ENCODE measurements around the gene ARHGAP26.

The ARHGAP26 gene

DNA sequence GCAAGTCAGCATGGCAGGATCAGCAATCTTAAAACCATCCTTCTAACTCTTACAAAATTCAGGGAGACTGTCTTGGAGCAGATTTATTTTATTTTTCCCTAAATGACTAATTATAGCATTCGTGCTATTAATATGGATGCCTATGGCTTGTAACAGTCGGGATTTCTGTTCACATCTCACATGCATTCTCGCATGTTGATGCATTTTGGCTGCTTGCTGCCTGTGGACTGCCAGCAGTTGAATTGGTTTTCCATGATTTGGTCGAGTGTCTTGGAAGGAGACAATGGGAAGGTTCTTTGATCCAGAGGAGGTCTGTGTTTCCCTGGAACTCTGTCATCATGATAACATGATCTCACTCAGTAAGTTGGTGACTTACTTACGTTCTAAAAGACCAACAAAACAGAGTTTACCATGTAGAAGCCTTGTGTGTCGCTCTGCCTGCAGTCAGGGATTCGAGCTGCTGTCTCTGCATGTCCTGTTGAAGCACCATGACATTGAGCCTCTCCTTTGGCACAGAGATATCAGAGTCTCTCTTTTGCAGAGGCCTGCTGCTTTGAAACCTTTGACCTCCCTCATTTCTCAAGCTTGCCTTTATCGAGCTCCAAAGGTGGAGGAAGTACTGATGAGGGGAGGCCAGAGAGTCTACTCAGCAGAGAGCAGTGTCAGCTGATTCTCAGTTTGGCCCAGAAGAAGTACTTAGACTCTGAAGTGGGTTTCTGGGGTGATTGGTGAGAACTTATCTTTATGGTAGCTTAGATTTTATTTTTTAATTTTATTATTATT lies 82.4 kb downstream of the ARHGAP26 start:
- no peak for DNase-seq (ENCODE audit: low read depth)

DNA sequence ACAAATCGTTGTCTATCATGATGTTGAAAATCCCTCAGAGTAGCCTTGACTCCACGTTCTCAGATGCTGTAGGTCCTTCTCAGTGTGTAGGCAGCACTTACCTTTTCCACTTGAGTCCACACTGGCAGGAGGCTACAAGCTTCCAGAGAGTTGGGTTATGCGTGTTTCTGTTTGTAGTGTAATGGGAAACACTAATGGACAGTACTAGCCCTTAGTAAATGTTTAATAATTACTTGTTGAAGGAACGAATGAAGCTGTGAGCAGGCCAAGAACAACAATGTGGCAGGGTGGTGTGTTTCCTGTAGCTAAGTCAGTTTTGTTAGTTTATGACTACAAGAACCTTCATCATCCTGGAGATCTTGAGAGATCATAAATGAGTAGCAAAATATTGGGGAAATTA lies 83.5 kb downstream of the ARHGAP26 start:
- no peak for DNase-seq (ENCODE audit: low read depth)

DNA sequence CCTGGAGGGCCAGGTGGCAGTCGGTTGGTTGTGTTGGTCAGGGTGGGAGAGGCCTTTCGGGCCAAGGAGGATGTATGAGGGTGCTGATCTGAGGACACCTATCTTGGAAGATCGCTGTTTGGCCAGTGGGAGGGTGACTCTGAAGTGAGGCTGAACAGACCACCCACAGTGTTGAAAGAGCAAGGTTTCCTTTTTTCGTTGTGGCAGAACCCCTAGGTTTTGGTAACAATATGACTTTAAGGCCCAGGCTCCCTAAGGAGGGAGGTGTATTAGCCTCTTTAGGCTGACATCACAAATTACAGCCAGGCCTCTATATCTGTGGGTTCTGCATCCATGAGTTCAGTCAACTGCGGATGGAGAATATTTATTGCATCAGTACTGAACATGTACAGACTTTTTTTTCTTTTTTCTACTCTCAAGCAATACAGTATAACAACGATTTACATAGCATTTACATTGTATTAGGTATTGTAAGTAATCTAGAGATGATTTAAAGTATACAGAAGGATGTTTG lies 86.1 kb downstream of the ARHGAP26 start:
- DNase-seq (ENCODE audit: low read depth): no peak

DNA sequence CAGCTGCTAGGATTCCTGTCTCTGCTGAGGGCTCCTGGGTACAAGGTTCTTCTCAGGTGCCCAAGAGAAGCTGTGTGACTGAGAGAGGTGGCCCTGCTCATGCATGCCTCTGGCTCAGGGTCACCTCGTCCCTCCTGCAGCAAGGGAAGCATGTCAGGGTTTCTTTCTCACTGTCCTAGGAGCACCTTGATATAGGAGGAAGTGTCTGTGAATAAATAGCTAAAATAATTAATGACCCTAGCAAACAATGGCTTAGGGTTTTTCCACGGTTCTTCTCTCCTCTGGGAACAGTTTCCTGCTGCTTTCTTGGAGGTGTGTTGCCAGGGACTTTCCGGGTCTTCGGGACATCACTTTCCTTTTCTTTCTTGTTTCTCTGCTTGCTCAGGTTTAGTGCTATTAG lies 87.2 kb downstream of the ARHGAP26 start:
- no peak for DNase-seq (ENCODE audit: low read depth)

DNA sequence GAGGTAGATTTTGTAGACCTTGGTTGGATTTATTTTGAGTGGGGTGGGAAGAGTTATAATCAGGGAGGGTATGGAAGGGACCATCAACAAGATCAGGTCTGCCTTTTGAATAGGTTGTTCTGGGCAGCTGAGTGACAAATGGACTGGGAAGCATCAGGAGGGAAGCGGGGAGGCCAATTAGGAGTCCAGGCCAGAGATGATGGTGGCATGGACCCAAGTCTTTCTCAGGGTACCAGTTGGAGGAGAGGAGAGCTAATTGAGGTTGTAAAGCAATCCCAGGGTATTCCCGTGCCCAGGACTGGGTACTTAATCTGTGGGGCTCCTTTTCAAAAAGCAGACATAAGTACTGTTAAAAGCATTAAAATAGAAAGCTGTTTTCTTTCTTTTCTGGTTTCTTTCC lies 88.9 kb downstream of the ARHGAP26 start:
- no peak for DNase-seq (ENCODE audit: low read depth)

DNA sequence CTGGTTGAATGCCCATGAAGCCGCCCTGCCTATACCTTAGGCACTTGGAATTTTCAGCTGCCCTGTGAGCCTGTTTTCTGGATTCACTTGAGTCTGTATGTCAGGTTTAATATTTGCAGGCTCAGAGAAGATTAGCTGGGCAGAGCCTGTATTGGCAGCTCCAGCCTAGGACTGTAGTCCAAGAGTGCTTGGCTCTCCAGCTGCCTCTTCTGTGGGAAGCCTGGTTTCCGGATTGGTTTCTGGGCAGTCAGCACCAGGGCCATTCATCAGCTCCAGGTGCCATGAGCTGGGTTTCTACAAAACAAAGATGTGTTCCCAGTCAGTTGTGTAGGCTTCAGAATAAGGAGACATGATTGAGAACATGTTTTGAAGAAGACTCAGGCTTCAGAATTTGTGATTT lies 90.1 kb downstream of the ARHGAP26 start:
- DNase-seq (ENCODE audit: low read depth): no peak

DNA sequence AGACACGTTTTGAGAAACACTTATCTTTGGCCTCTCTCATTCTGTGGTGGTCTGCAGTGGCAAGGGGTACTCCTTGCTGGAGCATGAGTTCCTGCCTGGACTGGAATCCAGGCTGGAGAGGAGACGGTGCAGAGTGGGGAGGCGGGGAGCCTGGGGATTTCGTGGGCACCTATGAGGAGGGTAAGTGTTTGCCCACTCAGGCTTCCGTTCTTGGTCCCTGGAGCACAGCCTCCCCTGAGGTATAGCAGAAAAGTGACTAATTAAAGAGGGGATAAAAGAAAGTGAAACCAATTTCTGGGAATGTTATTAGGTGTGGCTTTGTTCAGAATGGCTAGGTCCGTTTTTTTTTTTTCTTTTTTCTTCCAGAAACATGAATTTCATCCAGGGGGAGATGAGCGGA lies 90.8 kb downstream of the ARHGAP26 start:
- no peak for DNase-seq (ENCODE audit: low read depth)

DNA sequence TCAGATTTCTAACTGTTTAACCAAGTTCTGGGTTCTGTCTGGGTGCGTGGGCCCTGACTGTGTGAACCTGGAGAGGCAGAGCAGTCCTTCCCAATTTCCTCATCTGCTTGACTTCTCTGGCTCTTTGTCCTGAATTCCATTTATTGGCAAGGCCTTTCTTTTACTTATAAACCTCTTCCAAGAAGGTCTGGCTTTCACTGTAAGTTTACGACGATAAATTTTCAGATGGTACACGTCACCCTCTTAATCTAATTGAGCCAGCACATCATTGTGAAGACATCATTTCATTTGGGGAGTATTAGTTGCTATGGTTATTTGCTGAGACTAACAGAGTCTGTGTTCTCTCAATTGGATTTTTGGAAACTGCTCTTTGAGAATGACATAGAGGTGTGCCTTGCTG lies 92.4 kb downstream of the ARHGAP26 start:
- no peak for DNase-seq (ENCODE audit: low read depth)

DNA sequence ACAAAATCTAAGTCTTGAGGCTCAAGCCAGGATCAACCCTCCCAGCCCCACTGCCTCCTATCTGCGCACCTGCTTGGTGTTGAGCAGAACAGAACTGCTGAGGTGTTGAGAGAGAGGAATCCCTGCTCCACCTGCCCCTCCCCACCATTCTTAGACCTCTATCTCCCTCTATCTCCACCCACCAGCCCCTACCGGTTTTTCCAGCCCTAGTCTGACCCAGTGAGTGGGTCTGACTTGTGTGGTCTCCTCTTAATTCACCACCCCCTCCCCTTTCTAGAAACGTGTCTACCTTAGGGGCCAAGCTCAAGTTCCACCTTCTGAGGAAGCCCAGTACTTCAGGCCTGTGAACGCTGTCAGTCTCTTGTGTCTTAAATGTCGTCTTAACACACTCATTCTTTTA lies 93.7 kb downstream of the ARHGAP26 start:
- DNase-seq (ENCODE audit: low read depth): no peak

DNA sequence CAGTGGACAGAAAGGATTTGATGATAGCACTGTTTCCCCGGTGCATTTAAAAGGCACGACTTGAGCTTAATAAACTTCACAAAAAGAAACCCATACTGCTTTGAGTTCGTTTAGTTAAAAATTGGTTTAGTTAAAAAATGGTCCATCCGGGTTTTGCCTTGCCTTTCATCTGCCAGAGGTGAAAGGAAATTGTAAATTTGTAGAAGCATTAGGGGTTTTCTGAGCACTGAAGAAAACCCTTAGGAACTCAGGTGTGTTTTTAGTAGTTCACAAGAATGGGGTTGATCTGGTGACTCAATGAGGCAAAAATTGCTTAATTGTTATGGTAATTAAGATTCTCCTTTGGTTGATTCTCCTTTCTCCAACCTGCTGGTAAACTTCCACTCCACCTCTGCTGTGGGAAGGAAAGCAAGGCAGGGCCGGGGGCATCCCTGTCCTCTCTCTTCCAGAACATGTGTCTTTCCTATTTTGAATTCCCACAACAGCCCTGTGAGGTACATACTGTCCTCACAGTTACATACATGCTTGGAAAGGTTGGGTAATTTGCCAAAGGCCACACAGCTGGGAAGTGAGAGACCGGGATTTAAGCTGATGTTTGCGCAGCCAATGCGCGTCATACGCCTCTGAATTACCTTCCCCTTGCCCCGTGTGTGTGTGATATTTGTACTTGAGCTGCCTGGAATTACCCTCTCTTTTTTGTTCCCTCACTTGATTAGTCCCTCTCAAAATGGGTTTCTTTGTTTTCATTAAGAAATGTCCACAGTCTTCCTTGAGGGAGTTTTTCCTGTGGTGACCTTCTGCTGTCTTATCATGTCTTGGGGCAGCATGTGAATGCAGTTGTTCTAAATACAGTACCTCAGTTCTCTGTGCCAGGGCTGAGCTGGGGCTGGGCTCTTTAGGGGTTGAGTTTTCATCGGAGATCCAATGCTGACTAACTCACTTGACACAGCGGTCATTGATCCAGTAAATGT lies 94.4 kb downstream of the ARHGAP26 start:
- no peak for DNase-seq (ENCODE audit: low read depth)

DNA sequence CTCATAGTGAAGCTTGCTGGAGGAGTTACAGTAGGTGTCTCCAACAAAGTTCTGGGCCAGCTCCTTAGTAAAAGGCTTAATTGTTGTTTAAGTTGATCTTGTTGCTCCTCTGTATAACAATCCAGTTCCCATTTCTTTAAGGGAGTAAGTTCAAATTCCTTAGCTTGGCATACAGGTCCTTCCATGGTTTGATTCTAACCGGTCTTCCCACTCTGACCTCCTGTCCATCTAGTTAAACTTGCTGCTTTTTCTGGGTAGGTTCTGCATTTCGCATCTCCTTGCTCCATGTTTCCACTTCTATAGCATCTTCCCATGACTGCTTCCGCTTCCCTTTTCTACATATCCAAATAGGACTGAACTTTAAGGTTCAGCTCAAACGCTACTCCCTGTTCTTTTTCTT lies 95.5 kb downstream of the ARHGAP26 start:
- no peak for DNase-seq (ENCODE audit: low read depth)

DNA sequence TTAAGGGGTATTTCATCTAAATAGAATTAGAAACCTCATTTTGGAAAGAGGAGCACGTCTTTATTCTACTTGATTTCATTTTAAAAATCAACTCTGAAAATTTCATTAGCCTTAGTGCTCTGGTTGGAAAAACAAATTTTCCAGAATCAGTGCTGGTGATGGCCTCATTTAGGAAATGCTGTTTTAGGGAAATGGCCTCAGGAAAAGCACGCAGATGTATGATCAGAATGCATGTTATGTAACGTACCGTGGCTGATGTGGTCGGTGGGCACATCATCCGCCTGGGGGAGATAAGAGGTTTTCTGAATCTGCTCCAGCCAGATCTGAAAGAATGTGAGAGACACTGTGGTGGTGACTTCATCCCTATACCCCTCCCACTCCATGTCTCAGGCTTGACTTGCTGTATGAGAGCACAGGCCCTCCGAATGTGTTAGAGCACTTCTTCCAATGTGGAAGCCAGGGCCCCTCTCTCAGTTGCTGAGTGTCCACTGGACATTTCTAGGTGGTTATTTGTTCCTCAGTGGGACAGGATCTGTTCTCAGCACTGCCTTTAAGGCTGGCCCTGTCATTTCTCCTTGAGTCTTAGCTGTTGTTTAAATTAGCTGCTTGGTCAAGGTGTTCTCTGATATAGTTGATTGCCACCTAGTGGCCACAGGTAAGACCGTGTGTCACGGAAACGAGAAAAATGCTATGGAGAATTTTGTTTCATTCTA lies 96.5 kb downstream of the ARHGAP26 start:
- DNase-seq (ENCODE audit: low read depth): no peak

DNA sequence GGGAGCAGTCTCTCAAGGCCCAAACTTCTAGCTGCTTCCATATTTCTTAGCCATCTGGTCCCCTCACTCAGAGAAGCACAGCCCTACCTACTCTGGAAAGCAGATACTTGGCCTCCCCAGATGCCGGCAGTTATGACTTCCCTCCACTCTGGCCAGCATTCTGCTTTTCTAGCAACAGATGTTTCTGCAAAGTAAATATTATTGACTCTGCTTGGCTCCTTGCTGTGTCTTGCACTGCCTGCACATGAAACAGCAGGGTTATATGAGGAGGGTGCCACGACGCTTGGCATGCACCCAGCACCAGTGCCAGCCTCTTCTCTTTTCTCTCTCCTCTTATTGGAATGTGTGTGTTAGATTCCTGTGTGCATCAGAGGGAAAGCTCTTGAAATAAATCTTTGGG lies 99.7 kb downstream of the ARHGAP26 start:
- no peak for DNase-seq (ENCODE audit: low read depth)

DNA sequence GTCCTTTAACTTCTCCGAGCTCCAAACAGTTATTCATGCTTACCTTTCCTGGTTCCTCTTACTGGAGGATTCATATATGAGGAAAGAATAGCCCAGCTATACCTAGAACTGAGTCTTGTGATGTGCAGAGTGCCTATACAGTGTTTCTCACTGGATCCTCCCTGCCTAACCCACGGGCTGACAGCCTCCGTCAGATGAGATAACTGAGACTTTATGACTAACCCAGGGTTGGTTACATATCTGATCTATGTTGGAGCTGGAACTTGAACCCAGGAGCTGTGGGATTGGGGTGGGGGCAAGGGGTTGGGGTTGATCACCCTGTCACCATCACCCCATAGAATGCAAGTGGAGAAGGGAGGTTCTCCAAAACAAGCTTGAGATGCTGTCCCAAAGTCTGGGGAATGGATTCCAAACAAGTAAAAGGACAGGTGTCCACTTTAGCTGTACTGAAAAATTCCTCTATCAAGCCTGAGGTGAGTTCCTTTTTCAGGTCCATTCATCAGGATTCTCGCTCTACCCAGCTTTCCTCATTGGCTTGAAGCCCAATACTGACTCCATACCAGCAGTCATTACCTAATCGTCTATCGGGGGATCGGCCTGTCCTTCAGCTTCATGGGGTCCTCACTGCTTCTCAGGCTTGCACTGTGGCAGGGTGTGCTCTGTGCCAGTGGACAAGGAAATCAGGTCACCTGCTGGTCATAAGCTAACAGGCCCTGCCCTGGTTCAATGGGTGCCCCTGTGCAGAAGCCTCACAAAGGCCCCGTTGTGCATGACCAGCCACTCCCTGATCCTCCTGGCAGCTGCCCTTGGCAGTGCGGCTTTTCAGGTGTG lies 100.6 kb downstream of the ARHGAP26 start:
- no peak for DNase-seq (ENCODE audit: low read depth)

DNA sequence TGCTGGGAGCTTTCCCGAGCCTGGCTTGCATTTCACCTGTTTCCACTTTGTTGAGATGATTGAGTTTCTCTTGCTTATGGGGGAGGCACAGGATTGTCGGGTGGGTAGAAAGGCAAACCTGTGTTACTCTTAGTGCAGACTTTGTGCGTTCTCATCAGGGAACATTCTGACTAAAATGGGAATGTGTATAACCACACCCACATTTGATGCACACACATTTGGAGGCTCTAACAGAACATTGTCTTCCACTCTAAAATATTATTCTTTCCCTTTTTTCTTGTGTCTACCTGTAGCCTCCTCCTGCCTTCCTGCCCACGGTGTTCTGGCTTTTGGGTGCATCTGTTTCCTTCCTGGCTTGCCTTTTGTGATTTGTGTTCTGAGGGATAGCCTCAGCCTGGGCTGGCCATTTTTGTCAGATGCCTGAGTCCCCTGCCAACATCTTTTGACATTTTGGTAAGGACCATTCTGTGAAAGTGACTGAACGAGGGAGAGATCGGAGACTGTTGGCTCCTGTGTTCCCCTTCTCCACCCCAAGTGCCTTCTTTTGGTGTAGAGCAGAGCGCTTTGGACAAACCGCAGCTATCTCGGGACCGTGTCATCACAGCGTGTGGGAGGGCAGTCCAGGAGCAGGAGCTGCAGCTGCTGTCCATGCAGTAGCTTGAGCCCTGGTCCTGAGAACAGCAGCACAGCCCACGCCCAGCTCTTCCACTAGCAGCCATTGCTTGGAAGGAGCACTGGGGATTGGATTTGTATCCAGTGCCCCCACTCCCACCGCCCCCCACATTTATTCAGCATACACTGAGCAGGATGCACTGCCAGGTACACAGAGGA lies 101.4 kb downstream of the ARHGAP26 start:
- no peak for DNase-seq (ENCODE audit: low read depth)

DNA sequence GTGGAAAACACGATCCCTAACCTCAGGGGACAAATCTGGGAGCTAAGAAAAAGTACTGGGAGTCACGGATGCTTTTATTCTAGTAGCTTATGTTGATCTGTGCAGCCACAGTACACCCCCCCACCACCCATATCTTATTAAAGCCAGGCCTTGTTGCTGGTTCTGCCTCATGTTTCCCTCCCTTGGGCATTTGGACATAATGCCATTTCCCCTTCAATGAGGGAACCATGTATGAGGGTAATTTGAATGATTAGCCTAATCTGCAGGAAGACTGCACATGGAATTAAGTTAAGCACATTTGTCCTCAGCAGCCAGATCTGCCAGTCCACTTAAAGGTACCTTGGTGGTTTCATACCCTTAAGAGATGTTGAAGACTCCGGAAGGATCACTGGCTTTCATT lies 102.0 kb downstream of the ARHGAP26 start:
- no peak for DNase-seq (ENCODE audit: low read depth)

DNA sequence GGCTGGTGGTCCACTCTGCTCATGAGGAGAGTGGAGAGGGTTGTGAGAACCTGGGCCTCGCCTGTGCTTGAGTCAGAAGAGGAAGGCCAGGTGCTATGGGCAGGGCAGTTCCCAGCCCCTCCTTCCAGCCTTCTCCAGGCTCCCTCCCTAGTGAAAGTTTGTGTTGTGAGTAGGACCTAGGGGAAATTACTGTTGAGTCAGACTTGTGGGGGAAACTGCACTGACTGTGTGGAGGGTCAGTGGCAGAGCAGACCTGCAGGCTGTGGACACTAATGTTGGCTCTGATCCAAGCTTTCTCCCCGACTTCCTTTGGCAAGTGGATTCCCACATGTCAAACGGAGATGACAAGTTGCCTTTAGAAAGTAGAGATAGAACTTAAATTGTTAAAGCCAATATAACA lies 102.6 kb downstream of the ARHGAP26 start:
- no peak for DNase-seq (ENCODE audit: low read depth)

DNA sequence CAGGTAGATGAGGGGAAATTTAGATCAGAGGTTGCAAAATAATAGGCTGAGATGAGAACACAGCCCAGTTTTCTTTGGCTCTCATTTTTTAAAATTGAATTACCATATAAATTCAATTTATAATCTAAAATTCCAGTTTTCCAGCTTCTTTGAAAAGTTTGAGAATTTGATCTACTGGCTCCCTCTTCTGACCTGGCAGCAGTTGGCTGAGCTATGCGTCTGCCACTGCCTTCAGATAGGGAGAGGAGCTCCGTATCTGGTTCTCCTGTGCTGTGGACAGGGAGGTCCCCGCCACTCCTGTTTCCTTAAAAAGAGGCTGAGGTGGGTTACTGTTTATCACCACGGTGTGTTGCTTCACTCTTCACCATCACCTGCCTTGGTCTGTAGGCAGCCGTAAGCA lies 103.7 kb downstream of the ARHGAP26 start:
- no peak for DNase-seq (ENCODE audit: low read depth)

DNA sequence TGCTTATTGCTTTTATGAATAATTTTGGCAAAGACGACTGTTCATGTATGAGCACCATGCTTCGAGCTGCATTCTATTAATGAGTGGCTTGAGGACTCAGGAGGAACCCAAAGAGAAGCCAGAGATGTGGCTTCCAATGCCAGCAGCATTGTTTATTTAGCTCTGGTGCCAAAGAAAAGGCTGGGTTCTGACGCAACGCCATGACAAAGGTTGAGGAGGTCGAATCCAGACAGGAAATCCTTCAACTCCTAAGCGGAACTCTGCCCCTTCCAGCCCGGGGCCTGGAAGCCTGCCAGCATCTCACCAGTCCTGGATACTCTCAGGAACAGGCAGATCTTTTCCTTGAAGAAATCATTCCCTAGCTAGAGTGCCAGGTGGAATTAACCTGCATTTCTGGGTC lies 104.4 kb downstream of the ARHGAP26 start:
- no peak for DNase-seq (ENCODE audit: low read depth)

DNA sequence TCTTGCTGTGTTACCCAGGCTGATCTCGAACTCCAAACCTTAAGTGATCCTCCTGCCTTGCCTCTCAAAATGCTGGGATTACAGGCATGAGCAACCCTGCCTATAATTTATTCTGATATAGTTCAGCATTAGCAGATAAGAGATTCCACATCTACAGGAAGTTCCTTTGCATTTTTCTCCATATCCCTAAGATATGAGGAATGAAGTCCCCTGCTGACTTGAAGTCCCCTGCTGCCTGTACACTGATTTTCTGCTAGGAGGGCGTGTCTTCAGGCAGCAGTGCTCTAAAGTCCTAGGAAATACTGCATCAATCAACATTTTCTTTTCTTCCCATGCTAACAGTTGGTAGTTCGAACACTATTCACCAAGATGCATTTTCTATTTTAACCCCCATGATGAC lies 105.8 kb downstream of the ARHGAP26 start:
- no peak for DNase-seq (ENCODE audit: low read depth)

DNA sequence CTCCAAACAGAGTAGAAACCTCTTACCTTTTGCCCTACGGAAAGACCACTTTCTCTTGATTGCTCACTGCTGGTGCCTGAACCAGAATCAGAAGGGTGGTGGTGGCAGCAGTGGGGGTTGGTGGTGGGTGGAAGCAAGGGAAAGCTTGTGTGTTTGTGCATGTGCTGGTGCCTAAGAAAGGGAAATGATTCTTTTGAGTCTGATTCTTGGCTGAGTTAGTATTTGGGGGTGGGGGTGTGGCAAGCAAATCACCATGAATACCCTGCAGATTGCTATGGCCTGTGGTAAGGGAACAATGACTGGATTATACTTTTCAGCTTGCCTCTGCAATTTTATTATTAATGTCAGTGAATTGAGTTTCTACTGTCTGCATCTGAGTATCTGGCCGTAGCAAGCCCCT lies 106.6 kb downstream of the ARHGAP26 start:
- DNase-seq (ENCODE audit: low read depth): no peak
